PFSK-1 (cell line): ENCODE data around the gene HOXB6.

Source experiments
- FOXP2 ChIP-seq: optimal IDR thresholded peaks from 2 replicates; pipeline ENCODE3; 2011; ENCODE audit warnings: borderline replicate concordance, control low read depth, inconsistent platforms; ENCODE audit not compliant: insufficient read depth; ENCODE audit errors: extremely low read length, extremely low read depth
- POLR2AphosphoS5 ChIP-seq: IDR thresholded peaks from 2 replicates; pipeline ENCODE4 v1.6.1; 2012; ENCODE audit warnings: low read depth, mild to moderate bottlenecking, control low read depth, low read length, moderate library complexity
- REST ChIP-seq, 2 experiments: IDR thresholded peaks; 2 replicates each; pipeline versions ENCODE4 v1.6.1 to v1.8.0; 2011 to 2012; ENCODE audit warnings: low read depth in 2 of 2, low read length in 2 of 2, control low read depth in 1 of 2, inconsistent platforms in 1 of 2, mild to moderate bottlenecking in 1 of 2, moderate library complexity in 1 of 2; ENCODE audit not compliant: insufficient read depth in 1 of 2
- TAF1 ChIP-seq: IDR thresholded peaks from 2 replicates; pipeline ENCODE4 v1.6.1; 2012; ENCODE audit warnings: low read length, control low read depth, borderline replicate concordance; ENCODE audit not compliant: insufficient read depth

- no peak for TF ChIP-seq POLR2AphosphoS5
- no peak for TF ChIP-seq REST (IDR thresholded peaks at IDR 0.05; ENCODE audit: insufficient read depth in 1 of 2, low read depth in 2 of 2, low read length in 2 of 2)
- TF ChIP-seq TAF1: no peak
- no peak for TF ChIP-seq FOXP2
Observed at GRCh38 chr17:48605991-48606891, 1.5 kb upstream of the HOXB6 start.
